ENCODE data around the gene FATE1. TPM values are rescaled to one million over a fixed set of nuclear protein-coding genes. Genes with fewer than 3 reads are reported as not detected.

Gene FATE1
- total RNA-seq, 2 experiments from 2014 or later = not detected

- ATAC-seq (ENCODE audit: poor library complexity) (no peak), DNase-seq (no peak)
- H3K4me3 ChIP-seq (ENCODE audit: low read length) = no peak overlapping the region
- Mint-ChIP-seq H3K27me3 (peaks cover 18% of the 10 kb centered on the region), H3K4me1 (ENCODE audit: low read depth) (no peaks in the 10 kb centered on the region), H3K4me3 (no peak overlapping the region), H3K36me3 (ENCODE audit: low read depth) (no peaks in the 10 kb centered on the region), H3K9me3 (no peaks in the 10 kb centered on the region), H3K27ac (no peak overlapping the region)
- H3K36me3 ChIP-seq (ENCODE audit: insufficient read depth, low read length) = no peaks in the 10 kb centered on the region
- H3K27me3 ChIP-seq (ENCODE audit: control insufficient read depth in 1 of 2, insufficient read depth in 2 of 2, low read length in 2 of 2) = peaks cover 4 to 5% of the 10 kb centered on the region in 2 experiments
- ChIA-PET CTCF (no interaction called here), POLR2A (no interaction called here)
- H3K9me3 ChIP-seq (ENCODE audit: control insufficient read depth in 1 of 2, insufficient read depth in 1 of 2, low read length in 2 of 2) = peaks cover 0 to 3% of the 10 kb centered on the region in 2 experiments
- H3K4me1 ChIP-seq (ENCODE audit: insufficient read depth, low read length) = no peaks in the 10 kb centered on the region
- intact Hi-C loops (cut with DNase I, micrococcal nuclease) = no loop called here
- TF ChIP-seq CTCF (IDR thresholded peaks at IDR 0.05) = no peak
- no peak overlapping the region for H3K27ac ChIP-seq (ENCODE audit: low read depth in 1 of 2, low read length in 2 of 2)
Observed at GRCh38 chrX:151753313-151754046, 37.6 kb downstream of the FATE1 start.

DNA sequence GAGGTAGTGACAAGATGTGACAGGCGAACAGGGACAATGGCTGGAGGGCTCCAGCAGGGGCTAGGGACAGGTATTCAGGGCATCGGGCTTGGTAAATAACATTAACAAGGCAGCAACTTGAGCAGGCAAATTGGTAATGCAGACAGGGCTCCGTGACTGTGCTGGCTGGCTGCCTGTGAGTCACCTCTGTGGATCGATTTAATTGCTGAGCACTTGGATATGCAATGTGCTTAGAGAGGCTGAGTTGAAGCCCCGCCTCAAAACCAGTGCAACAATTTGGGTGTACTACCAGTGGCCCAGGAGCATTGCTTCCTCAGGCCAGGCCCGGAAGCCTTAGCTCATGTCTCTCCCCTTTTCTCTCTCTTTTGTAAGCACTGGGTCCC lies 38.2 kb downstream of the FATE1 start:
- intact Hi-C loops (cut with DNase I, micrococcal nuclease) = no loop called here
- Histone ChIP-seq H3K27ac (ENCODE audit: low read depth in 1 of 2, low read length in 2 of 2) (no peak overlapping the region), H3K4me3 (ENCODE audit: low read length) (no peak overlapping the region), H3K27me3 (ENCODE audit: control insufficient read depth in 1 of 2, insufficient read depth in 2 of 2, low read length in 2 of 2) (peaks cover 4 to 5% of the 10 kb centered on the region in 2 experiments), H3K9me3 (ENCODE audit: control insufficient read depth in 1 of 2, insufficient read depth in 1 of 2, low read length in 2 of 2) (peaks cover 0 to 3% of the 10 kb centered on the region in 2 experiments), H3K36me3 (ENCODE audit: insufficient read depth, low read length) (no peaks in the 10 kb centered on the region), H3K4me1 (ENCODE audit: insufficient read depth, low read length) (no peaks in the 10 kb centered on the region)
- no peak overlapping the region for H3K27ac Mint-ChIP-seq
- no peak overlapping the region for H3K4me3 Mint-ChIP-seq
- DNase-seq (no peak), ATAC-seq (ENCODE audit: poor library complexity) (no peak)
- POLR2A ChIA-PET = no interaction called here
- peaks cover 18% of the 10 kb centered on the region for H3K27me3 Mint-ChIP-seq
- TF ChIP-seq CTCF (IDR thresholded peaks at IDR 0.05) = no peak
- H3K9me3 Mint-ChIP-seq = no peaks in the 10 kb centered on the region
- H3K4me1 Mint-ChIP-seq (ENCODE audit: low read depth) = no peaks in the 10 kb centered on the region
- CTCF ChIA-PET = no interaction called here
- H3K36me3 Mint-ChIP-seq (ENCODE audit: low read depth) = no peaks in the 10 kb centered on the region

GRCh38 chrX:151754641-151755215 lies 38.9 kb downstream of the FATE1 start:
- H3K36me3 Mint-ChIP-seq (ENCODE audit: low read depth) = no peaks in the 10 kb centered on the region
- H3K36me3 ChIP-seq (ENCODE audit: insufficient read depth, low read length) = no peaks in the 10 kb centered on the region
- H3K27ac Mint-ChIP-seq = no peak overlapping the region
- no peak overlapping the region for H3K4me3 Mint-ChIP-seq
- H3K9me3 ChIP-seq (ENCODE audit: control insufficient read depth in 1 of 2, insufficient read depth in 1 of 2, low read length in 2 of 2) = peaks cover 0 to 3% of the 10 kb centered on the region in 2 experiments
- ChIA-PET CTCF (no interaction called here), POLR2A (no interaction called here)
- H3K27me3 Mint-ChIP-seq = peaks cover 18% of the 10 kb centered on the region
- no peak overlapping the region for H3K4me3 ChIP-seq (ENCODE audit: low read length)
- DNase-seq (no peak), ATAC-seq (ENCODE audit: poor library complexity) (no peak)
- H3K27ac ChIP-seq (ENCODE audit: low read depth in 1 of 2, low read length in 2 of 2) = no peak overlapping the region
- H3K4me1 Mint-ChIP-seq (ENCODE audit: low read depth) = no peaks in the 10 kb centered on the region
- intact Hi-C loops (cut with DNase I, micrococcal nuclease) = no loop called here
- no peak for TF ChIP-seq CTCF (IDR thresholded peaks at IDR 0.05)
- no peaks in the 10 kb centered on the region for H3K4me1 ChIP-seq (ENCODE audit: insufficient read depth, low read length)
- H3K27me3 ChIP-seq (ENCODE audit: control insufficient read depth in 1 of 2, insufficient read depth in 2 of 2, low read length in 2 of 2) = peaks cover 2 to 5% of the 10 kb centered on the region in 2 experiments
- no peaks in the 10 kb centered on the region for H3K9me3 Mint-ChIP-seq

Data from CD4-positive, alpha-beta T cell (primary cell).